Activated CD8-positive, alpha-beta memory T cell treated with anti-CD3 and anti-CD28 coated beads for 36 hours (primary cell): ENCODE results near the gene HIF3A. TPM values are rescaled to one million over a fixed set of nuclear protein-coding genes. Genes with fewer than 3 reads are reported as not detected.
"Not testable (repeated sequence)": the region's sequence is repeated elsewhere in the genome, so short reads cannot be mapped to it uniquely, and the experiment has no call there.

ENCODE experiments used
- CTCF ChIA-PET: fragments of 350-600 bp; sonication (Branson Sonifier 250); formaldehyde crosslinking; loops from one replicate; lab custom pipeline; 2021; ENCODE audit warnings: antibody characterized with exemption; lab: Charles Lee
- POLR2A ChIA-PET: fragments of 350-600 bp; sonication (Branson Sonifier 250); formaldehyde crosslinking; loops from one replicate; lab custom pipeline; 2021; ENCODE audit warnings: antibody characterized with exemption; lab: Charles Lee
- total RNA-seq, 2 experiments: library from RNA; stranded (reverse); gene quantifications; one replicate each; pipeline ENCODE4 v1.2.3, GENCODE V29; 2021

Gene HIF3A
- total RNA-seq, 2 experiments from 2014 or later, result not detected

DNA sequence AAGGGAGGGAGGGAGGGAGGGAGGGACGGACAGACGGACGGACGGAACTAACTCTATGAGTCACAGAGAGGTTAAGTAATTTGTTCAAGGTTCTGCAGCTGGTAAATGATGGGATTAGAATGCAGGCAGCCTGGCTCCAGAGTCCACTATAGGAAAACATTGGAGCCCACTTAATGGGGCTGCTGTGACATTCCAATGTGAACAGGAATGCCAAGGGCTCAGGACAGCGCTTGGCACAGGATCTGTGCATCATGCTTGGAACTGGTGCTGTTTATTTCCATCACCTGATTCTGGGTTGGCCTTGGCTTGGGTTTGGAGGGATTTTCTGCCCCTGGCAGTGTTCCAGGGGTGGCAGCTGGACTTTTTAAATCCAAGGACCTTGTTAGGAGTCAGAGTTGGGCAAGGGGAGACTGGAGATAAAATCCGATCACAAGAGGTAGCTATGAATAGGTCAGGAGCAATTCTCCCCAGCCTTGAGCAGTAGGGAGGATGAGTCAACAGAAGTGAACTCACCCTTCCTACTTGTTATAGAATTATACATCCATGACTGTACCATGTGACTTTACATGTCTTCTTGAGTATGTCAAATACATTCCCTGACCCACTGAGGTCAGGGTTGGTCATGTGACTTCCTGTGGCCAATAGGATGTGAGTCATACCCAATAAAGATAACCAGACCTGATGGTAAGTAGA lies 7.8 kb upstream of the HIF3A start:
- POLR2A ChIA-PET, result no interaction called here
- CTCF ChIA-PET, result no interaction called here

DNA sequence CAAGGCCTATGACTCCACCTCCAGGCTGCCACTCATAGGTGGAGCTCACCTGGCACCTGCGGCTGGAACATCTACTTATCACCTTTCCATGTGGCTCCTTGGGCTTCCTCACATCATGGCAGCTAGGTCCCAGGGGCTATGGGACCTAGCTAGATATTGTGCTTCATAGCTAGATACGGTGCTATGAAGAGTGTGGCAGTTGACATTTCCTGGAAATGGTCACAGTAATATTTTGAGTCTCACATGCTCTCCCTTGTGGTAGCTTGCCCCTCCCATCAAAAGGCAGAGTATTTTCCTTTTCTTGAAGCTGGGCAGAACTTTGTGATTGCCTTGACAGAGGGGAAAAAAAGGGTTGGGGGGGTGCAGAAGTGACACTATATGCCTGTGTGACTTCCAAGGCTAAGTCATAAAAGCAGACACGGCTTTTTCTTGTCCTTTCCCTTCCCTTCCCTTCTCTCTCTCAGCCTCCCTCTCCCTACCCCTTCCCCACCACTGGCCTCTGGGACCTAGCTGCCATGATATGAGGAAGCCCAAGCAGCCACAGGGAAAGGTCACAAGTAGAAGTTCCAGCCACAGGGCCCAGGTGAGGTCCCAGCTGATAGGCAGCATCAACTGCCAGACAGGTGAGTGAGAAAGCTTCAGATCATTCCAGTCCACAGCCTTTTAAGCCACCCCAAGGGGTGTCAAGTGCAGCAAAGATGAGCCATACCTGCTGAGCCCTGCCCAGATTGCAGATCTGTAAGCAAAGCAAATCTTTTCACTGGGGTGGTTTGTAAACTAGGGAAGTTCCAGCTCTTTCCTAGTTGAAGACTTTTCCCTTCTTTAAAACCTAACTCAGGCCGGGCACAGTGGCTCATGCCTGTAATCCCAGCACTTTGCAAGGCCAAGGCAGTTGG lies 6.9 kb upstream of the HIF3A start:
- CTCF ChIA-PET, result no interaction called here
- POLR2A ChIA-PET, result no interaction called here

DNA sequence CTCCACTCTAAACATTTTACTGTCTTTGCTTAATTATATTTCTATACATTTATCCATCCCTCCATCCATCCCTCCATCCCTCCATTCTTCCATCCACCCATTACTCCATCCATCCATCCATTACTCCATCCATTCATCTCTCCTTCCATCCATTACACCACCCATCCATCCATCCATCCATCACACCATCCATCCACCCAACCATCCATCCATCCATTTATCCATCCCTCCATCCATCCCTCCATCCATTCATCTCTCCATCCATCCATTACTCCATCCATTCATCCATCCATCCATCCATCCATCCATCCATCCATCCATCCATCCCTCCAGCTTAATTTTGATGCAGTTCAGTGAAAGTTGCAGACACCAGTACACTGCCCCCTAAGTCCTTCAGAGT lies 5.0 kb upstream of the HIF3A start:
- CTCF ChIA-PET, result no interaction called here

DNA sequence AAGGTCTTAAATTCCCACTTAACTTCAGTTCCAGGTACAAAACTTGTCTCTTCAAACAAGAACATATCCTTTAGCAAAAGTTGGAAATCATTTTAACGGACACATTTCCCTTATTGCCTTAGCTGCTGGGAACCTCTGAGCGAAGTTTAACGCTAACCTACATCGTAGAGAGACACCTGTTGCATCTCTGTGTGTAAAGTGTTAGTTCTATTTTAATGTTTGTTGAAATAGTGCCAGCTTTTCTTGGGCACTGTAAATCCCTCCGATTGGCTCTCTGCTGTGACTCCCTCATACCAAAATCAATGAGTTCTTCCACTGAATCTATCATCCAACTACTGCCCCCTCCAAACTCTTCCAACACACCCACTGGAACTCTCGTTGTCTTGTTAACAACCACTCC lies 2.3 kb upstream of the HIF3A start:
- POLR2A ChIA-PET, result no interaction called here
- CTCF ChIA-PET, result no interaction called here

More for the DNA sequence above, 5.0 kb upstream of the HIF3A start:
- POLR2A ChIA-PET, result no interaction called here

DNA sequence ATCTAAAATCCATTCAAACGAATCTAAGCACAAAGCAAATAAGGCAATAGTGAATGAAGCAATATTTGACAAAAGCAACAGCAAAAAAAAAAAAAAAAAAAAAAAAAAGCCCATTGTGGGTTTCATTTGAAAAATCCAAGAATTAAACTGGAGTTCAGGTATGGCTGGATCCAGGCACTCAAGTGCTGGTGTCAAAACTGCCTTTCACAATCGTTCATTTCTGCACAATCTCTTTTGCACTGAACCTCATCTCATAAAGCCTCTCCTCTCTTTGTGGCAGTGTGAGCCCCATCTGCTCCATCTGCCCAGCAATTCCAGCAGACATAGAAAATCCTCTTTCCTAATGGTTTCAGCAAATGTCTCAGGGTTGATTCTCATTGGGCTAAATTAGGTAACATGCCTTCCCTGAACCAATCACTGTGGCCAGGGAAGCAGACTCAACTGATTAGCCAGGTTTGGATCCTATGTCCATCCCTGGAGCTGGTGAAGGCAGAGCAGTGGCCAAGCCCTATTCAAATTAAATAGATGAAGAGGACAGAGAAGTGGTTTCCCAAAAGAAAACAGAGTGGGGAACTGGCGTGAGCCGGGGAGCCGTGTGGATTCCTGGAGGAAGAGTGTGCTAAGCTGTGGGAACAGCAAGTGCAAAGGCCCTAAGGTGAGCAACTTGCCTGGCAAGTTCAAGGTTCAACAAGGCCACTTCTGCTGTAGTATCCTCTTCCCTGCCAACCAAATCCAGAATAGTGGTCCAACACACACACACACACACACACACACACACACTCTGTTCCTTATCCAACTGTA lies 1.2 kb upstream of the HIF3A start:
- ChIA-PET CTCF (no interaction called here), POLR2A (no interaction called here)

DNA sequence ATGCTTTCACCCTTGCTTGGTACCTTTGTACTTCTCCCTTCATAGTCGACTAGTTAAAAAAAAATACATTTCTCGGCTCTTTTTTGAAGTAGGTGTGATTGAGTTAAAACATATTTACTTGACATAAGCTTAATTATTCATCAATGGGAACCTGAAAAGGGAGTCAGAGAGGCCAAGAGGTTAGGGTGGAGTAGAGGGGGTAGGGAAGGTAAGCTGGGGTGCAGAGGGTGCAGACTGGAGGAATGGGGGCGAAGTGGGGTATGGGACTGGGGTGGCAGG lies 701 bp upstream of the HIF3A start:
- POLR2A ChIA-PET, result no interaction called here
- CTCF ChIA-PET, result no interaction called here

DNA sequence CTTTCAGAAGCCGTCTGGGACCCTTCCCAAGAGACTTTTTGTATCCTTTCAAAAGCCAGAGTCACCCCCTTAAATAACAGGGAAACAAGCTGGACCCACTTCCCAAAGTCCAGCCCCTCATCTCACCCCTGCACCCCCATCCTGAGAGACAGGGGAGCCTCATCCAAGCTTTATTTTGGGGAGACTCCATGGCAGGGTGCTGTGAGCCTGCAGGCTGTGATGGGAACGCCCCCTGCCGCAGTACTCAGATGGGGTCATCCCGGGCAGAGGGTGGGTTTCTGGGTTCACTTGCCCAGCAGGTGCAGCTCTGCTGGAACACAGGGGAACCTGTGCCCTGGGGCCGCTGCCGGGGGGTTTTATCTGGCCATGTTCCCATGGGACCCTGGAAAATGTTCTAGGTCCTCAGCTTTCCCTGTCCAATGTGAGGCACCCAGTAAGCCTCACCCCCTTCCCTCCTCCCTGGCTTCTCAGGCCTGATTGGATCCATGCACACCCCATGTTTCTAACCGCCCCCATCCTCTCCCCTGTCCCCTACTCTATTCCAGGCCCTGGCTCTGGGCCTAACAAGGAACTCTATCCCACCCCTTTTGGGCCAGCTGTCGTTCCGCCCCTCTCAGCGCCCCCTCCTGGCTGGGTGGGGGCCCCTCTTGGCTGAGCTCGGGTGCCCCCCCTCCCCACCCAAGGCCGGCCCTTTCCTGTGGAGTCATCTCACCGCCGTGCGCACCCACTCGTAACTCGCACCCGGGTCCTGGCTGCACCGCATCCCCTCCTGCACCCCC lies 1.0 kb downstream of the HIF3A start:
- POLR2A ChIA-PET, result no interaction called here
- CTCF ChIA-PET, result interaction anchor here (0.6 kb wide), 1 partner anchor 17 kb away, joined by 6 read pairs; no protein-coding TSS in a partner anchor

DNA sequence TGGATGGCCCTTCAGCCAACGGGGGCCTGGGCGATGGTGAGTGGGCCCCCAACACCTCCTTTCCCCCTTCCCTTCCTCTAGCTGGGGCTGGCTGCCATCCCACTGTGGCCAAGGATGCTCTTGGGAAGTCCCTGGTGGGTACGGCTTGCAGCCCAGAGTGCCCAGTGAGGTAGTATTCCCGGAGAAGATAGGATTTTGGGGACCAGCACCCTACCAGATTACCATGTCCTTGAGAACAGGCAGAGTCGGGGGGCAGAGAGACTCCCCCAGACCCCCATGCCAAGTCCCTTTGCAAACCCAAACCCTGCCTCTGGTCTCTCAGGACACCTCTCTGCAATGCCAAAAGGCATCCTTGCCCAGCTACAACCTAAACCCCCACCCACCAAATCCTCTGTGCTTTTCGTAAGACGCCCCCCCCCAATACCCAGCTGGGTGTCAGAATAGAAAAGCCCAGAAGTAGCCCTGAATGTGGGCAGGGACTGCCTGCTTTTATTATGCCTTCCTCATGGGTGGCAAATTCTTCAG lies 1.7 kb downstream of the HIF3A start:
- ChIA-PET POLR2A (no interaction called here), CTCF (no interaction called here)

DNA sequence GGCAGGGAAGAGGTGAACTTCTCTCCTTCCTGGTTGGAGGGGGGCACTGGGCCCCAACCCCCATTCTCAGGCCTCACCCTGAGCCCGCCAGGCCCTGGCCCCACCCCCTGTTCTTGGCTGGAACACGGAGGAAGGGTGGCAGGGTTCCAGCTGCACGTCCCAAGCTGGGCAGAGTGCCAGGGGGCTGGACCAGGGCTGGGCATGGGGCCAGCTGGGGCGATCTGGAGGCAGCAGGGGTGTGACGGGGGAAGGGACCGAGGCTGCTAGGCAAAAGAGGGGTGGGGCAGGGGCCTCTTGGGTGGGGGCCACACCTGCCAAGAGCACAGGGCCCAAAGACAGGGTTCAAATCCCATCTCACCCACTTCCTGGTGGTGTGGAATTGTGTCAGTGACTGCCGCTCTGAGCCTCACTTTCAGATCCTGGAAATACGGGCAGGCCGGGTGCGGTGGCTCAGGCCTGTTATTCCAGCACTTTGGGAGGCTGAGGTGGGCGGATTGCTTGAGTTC lies 2.2 kb downstream of the HIF3A start:
- POLR2A ChIA-PET, result no interaction called here
- CTCF ChIA-PET, result no interaction called here

DNA sequence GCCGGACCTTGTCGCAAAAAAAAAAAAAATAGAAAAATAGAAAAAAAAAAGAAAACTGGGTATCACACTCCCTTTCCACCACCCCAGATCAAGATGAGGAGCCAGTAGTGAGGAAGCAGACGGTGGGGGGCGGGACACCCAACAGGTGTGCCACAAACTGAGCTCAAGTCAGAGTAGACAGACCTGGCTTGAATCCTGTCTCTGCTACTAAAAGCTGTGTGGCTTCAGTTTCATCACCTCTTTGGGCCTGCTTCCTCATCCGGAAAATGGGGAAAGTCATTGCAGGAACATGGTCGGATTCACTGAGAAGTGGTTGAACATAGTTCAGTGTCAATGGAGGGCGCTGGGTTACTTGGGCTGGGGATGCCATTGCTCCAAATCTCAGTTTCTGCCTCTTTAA lies 2.9 kb downstream of the HIF3A start:
- ChIA-PET POLR2A (no interaction called here), CTCF (no interaction called here)

DNA sequence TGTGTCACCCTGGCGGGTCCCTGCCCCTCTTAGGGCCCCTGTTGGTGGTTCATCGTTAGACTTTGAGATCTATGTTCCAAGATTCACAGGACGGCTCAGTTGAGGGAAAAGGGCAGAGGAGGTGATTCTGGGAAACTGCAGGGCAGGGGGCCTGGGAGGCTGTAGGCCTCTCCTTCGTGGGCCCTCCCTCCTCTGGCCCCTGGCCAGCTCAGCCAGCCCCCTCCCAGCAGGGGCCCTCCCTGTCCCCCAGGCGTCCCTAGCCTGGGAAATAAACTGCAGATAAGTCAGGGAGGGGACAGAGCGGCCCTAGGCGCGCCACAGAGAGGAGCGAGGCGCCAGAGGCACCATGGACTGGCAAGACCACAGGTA lies 6.5 kb downstream of the HIF3A start:
- ChIA-PET CTCF (no interaction called here), POLR2A (no interaction called here)

DNA sequence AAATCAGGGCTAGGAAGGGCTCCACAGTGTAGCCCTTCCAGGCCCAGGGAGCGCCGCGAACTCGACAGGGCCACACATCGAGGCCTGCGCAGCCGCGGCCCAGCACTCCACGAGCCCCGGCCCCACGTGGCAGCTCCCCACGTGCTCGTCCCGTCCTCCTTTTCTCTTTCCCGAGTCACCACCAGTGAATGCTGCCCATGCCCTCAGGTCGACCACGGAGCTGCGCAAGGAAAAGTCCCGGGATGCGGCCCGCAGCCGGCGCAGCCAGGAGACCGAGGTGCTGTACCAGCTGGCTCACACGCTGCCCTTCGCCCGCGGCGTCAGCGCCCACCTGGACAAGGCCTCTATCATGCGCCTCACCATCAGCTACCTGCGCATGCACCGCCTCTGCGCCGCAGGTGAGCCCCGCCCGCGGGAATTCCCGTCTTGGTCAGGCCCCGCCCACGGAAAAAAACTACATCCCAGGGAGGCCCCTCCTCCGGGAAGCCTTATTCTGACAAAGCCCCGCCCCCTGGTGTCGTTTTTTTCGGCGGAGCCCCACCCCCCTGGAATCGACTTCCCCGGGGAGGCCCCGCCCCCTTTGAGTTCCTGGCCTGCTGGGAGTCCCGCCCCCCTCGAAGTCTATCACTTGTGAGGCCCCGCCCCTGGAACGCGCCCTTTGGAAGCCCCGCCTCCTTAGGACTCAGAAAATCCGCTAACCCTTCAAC lies 7.0 kb downstream of the HIF3A start:
- CTCF ChIA-PET, result no interaction called here
- POLR2A ChIA-PET, result no interaction called here

DNA sequence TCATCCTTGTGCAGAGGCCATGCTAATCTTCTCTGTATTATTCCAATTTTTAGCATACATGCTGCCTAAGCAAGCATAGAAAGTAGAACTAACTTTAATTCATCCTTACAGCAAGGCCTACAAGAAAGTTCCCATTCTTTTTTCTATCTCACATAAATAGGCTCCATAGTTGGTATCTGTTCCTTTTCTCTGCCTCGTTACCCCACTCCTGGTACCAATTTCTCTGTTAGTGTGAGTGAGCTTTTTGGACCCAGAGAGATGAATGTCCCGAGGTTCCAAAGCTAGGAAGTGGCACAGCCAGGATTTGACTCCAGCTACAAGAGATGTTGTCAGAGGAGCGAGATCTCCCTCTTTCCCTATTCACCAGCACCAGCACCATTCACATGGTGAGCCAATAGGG lies 9.7 kb downstream of the HIF3A start:
- ChIA-PET CTCF (interaction anchor here (0.6 kb wide), 1 partner anchor 89 kb away, joined by 3 read pairs; no protein-coding TSS in a partner anchor), POLR2A (no interaction called here)

DNA sequence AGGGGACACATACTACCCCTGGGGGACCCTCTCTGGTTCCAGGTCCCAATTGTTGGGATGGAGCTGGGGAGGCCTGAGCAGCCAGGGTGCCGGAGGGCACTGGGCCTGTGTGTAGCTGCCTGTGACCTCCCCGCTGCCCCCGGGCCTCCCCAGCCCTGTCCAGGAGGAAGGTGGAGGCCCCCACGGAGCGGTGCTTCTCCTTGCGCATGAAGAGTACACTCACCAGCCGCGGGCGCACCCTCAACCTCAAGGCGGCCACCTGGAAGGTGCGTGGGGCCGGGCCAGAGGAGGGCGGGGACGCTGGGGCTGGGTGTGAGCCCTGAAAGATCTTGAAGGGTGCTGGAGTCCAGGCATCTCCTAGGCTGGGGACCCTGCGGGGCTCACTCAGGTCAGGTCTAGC lies 11.7 kb downstream of the HIF3A start:
- POLR2A ChIA-PET, result no interaction called here
- CTCF ChIA-PET, result interaction anchor here (0.5 kb wide), 1 partner anchor 39 kb away, joined by 3 read pairs; no protein-coding TSS in a partner anchor

DNA sequence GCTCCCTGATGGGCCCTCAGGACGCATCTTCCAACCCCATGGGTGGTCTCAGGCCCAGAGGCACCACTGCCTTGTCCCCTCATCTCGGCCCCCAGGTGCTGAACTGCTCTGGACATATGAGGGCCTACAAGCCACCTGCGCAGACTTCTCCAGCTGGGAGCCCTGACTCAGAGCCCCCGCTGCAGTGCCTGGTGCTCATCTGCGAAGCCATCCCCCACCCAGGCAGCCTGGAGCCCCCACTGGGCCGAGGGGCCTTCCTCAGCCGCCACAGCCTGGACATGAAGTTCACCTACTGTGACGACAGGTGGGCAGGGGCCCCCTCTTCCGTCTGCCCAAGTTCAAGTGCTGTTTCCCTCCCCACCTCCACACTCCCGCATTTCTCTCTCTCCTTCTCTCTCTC lies 12.2 kb downstream of the HIF3A start:
- ChIA-PET POLR2A (no interaction called here), CTCF (interaction anchor here (0.5 kb wide), 1 partner anchor 38 kb away, joined by 3 read pairs; no protein-coding TSS in a partner anchor)

DNA sequence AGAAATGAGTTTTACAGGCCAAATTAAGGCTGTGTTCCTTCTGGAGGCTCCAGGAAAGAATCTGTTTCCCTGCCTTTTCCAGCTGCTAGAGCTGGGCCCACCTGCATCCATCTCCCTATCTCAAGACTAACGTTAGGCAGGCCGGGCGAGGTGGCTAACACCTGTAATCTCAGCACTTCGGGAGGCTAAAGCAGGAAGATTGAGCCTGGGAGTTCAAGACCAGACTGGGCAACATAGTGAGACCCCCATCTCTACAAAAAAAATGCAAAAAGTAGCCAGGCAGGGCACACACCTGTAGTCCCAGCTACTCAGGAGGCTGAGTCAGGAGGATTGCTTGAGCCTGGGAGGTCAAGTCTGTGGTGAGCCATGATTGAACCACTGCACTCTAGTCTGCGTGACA lies 14.6 kb downstream of the HIF3A start:
- ChIA-PET POLR2A (no interaction called here), CTCF (no interaction called here)

DNA sequence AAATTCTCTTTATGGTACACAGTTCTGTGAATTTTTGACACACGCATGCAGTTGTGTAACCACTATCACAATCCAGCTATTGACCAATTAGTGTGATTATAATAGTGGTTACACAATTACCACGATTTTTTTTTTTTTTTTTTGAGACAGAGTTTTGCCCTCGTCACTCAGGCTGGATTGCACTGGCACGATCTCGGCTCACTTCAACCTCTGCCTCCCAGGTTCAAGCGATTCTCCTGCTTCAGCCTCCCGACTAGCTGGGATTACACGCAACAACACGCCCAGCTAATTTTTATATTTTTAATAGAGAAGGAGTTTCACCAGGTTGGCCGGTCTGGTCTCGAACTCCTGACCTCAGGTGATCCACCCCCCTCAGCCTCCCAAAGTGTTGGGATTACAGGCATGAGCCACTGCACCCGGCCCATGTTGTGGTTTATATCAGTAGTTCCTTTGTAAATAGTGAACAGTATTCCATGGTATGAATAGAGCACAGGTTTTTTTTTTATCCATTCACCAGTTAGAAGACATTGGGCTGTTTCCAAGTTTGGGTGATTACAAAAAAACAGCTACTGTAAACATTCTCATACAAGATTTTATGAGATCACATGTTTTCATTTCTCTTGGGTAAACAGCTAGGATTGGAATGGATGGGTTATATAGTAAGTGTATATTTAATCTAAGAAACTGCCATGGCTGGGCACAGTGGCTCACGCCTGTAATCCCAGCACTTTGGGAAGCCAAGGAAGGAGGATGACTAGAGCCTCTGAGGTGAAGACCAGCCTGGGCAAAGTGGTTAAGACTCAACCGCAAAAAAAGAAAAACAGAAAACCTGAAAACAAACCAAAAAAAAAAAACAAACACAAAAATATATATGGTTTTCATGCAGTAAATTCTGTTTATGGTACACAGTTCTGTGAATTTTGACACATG lies 17.0 kb downstream of the HIF3A start:
- POLR2A ChIA-PET, result not testable (repeated sequence)
- CTCF ChIA-PET, result interaction anchor here (0.6 kb wide), 1 partner anchor 200 kb away, joined by 3 read pairs; no protein-coding TSS in a partner anchor
